GM23338 (cell line): ENCODE results near the gene CSTB. TPM values are rescaled to one million over a fixed set of nuclear protein-coding genes. Genes with fewer than 3 reads are reported as not detected.

ENCODE experiments used
- ATAC-seq: fragments of 200-7000 bp; cut with Tn5 transposase; 3 replicates; pipeline ENCODE4 v1.9.1; 2020
- DNase-seq: peaks from one replicate; pipeline ENCODE4 v3.0.0-alpha.2; 2015; ENCODE audit warnings: low spot score
- H2AFZ ChIP-seq: fragments of 200-600 bp; sonication (generic); 2 replicates; pipeline ENCODE4 v1.8.0; 2016; ENCODE audit warnings: antibody characterized with exemption, mild to moderate bottlenecking, moderate library complexity
- H3F3A ChIP-seq: fragments of 200-600 bp; sonication (generic); replicated peaks from 2 replicates; pipeline ENCODE4 v1.8.0; 2017; ENCODE audit warnings: antibody characterized with exemption, mixed run types, low read depth
- H3K27ac ChIP-seq: fragments of 200-600 bp; sonication (generic); 2 replicates; pipeline ENCODE4 v1.6.1; 2016; ENCODE audit warnings: low read depth
- H3K27me3 ChIP-seq: fragments of 200-600 bp; sonication (generic); 2 replicates; pipeline ENCODE4 v1.8.0; 2016; ENCODE audit warnings: mild to moderate bottlenecking, mixed run types, moderate library complexity; ENCODE audit not compliant: insufficient read depth
- H3K36me3 ChIP-seq: fragments of 200-600 bp; sonication (generic); 2 replicates; pipeline ENCODE4 v1.8.0; 2016; ENCODE audit warnings: mild to moderate bottlenecking; ENCODE audit not compliant: insufficient read depth
- H3K4me1 ChIP-seq: fragments of 200-600 bp; sonication (generic); 2 replicates; pipeline ENCODE4 v1.8.0; 2016; ENCODE audit warnings: mild to moderate bottlenecking, moderate library complexity; ENCODE audit not compliant: insufficient read depth
- H3K4me2 ChIP-seq: fragments of 200-600 bp; sonication (generic); 2 replicates; pipeline ENCODE4 v1.7.1; 2017; ENCODE audit warnings: mixed run types
- H3K4me3 ChIP-seq: fragments of 200-600 bp; sonication (generic); 2 replicates; pipeline ENCODE4 v1.6.1; 2016; ENCODE audit warnings: mixed run types
- H3K79me2 ChIP-seq: fragments of 200-600 bp; sonication (generic); replicated peaks from 2 replicates; pipeline ENCODE4 v1.8.0; 2017; ENCODE audit warnings: mild to moderate bottlenecking; ENCODE audit not compliant: insufficient read depth
- H3K9me2 ChIP-seq: fragments of 200-600 bp; sonication (generic); 2 replicates; pipeline ENCODE4 v1.8.0; 2017; ENCODE audit not compliant: insufficient read depth
- H4K20me1 ChIP-seq: fragments of 200-600 bp; sonication (generic); replicated peaks from 2 replicates; pipeline ENCODE4 v1.8.0; 2017; ENCODE audit warnings: mild to moderate bottlenecking; ENCODE audit not compliant: insufficient read depth
- H3K27ac Mint-ChIP-seq: 2 replicates; pipeline ENCODE4 v1.8.0; 2020; ENCODE audit warnings: inconsistent platforms, mild to moderate bottlenecking, moderate library complexity, mixed read lengths
- H3K27me3 Mint-ChIP-seq: 3 replicates; pipeline ENCODE4 v1.8.0; 2022; ENCODE audit warnings: low read depth, mild to moderate bottlenecking, moderate library complexity, mixed read lengths, inconsistent platforms; ENCODE audit not compliant: insufficient read depth, poor library complexity
- H3K36me3 Mint-ChIP-seq: 3 replicates; pipeline ENCODE4 v1.8.0; 2021; ENCODE audit warnings: low read depth, mild to moderate bottlenecking, inconsistent platforms, moderate library complexity, mixed read lengths
- H3K4me1 Mint-ChIP-seq: 3 replicates; pipeline ENCODE4 v1.8.0; 2020; ENCODE audit warnings: mild to moderate bottlenecking, inconsistent platforms, mixed read lengths
- H3K4me3 Mint-ChIP-seq: 3 replicates; pipeline ENCODE4 v1.8.0; 2021; ENCODE audit warnings: moderate library complexity, mild to moderate bottlenecking, inconsistent platforms, mixed read lengths
- H3K9me3 Mint-ChIP-seq: 3 replicates; pipeline ENCODE4 v1.8.0; 2020; ENCODE audit warnings: moderate library complexity, mild to moderate bottlenecking, inconsistent platforms, mixed read lengths
- CTCF ChIP-seq, 2 experiments: fragments of 200-600 bp in 1 of 2; sonication (generic) in 1 of 2; conservative IDR thresholded peaks; 2 replicates each; pipeline versions ENCODE4 v1.5.1 to v1.6.1; 2016 to 2017; ENCODE audit warnings: antibody characterized with exemption in 2 of 2, low read depth in 2 of 2, mild to moderate bottlenecking in 2 of 2, moderate library complexity in 1 of 2
- ETS1 ChIP-seq: IDR thresholded peaks from 2 replicates; pipeline ENCODE4 v1.6.1; 2016; ENCODE audit warnings: antibody characterized with exemption
- JUNB ChIP-seq: IDR thresholded peaks from one replicate; pipeline ENCODE4 v1.6.1; 2016; ENCODE audit warnings: antibody characterized with exemption; ENCODE audit not compliant: unreplicated experiment
- POLR2AphosphoS5 ChIP-seq: IDR thresholded peaks from 2 replicates; pipeline ENCODE4 v1.6.1; 2016; ENCODE audit warnings: antibody characterized with exemption, low read depth
- REST ChIP-seq: IDR thresholded peaks from one replicate; pipeline ENCODE4 v1.6.1; 2018; ENCODE audit warnings: antibody characterized with exemption; ENCODE audit not compliant: unreplicated experiment
- ZNF114 ChIP-seq: fragments of 250-450 bp; sonication (Bioruptor Pico); IDR thresholded peaks from 2 replicates; pipeline ENCODE4 v1.5.0; 2020; ENCODE audit warnings: mild to moderate bottlenecking, moderate library complexity
- ZNF331 ChIP-seq: fragments of 250-450 bp; sonication (Bioruptor Pico); IDR thresholded peaks from 2 replicates; pipeline ENCODE4 v1.5.0; 2020; ENCODE audit warnings: low read depth, mild to moderate bottlenecking, moderate library complexity
- ZNF462 ChIP-seq: fragments of 250-450 bp; sonication (Bioruptor Pico); IDR thresholded peaks from 2 replicates; pipeline ENCODE4 v1.5.0; 2020; ENCODE audit warnings: mild to moderate bottlenecking, moderate library complexity
- polyA plus RNA-seq: library from polyadenylated mRNA; unstranded; fragments of >200 nt; fragmentation: Nextera tagmentation; extraction: Ambion mirVana; gene quantifications from 2 replicates; pipeline ENCODE4 v1.2.1, GENCODE V29; 2016
- total RNA-seq: library from RNA; depleted of rRNA; stranded (reverse); fragments of >200 nt; shearing (Covaris generic); gene quantifications from 2 replicates; pipeline ENCODE4 v1.2.3, GENCODE V29; 2014

The CSTB gene
- total and polyA plus RNA-seq, 2 experiments from 2014 or later = 10.0 to 142 TPM

- no peak for TF ChIP-seq REST
Measured at GRCh38 chr21:43758111-43758641, 17.9 kb downstream of the CSTB start (continued).

- Mint-ChIP-seq H3K36me3 (peaks cover 50% of the 10 kb centered on the region), H3K4me3 (no peak overlapping the region), H3K27ac (no peak overlapping the region), H3K9me3 (no peaks in the 10 kb centered on the region), H3K27me3 (peaks cover 2% of the 10 kb centered on the region), H3K4me1 (no peaks in the 10 kb centered on the region)
- H4K20me1 ChIP-seq = no peaks in the 10 kb centered on the region
- no peaks in the 10 kb centered on the region for H3K9me2 ChIP-seq
- ATAC-seq (no peak), DNase-seq (no peak)
- H3K27me3 ChIP-seq = no peaks in the 10 kb centered on the region
- H3K4me3 ChIP-seq = no peak overlapping the region
- H3K4me2 ChIP-seq = no peak overlapping the region
- no peaks in the 10 kb centered on the region for H3F3A ChIP-seq
- H3K4me1 ChIP-seq = no peaks in the 10 kb centered on the region
- no peaks in the 10 kb centered on the region for H3K79me2 ChIP-seq
- no peaks in the 10 kb centered on the region for H3K36me3 ChIP-seq
- H3K27ac ChIP-seq = no peak overlapping the region
- H2AFZ ChIP-seq = no peak overlapping the region
- TF ChIP-seq ZNF331 (CRISPR knock-in tag) = no peak
- TF ChIP-seq ETS1 = no peak
- TF ChIP-seq POLR2AphosphoS5 = no peak
- TF ChIP-seq ZNF462 (CRISPR knock-in tag) = no peak
- no peak for TF ChIP-seq REST
- TF ChIP-seq JUNB = no peak
- no peak for TF ChIP-seq ZNF114 (CRISPR knock-in tag)
- no peak for TF ChIP-seq CTCF (conservative IDR thresholded peaks at IDR 0.05; ENCODE audit: low read depth in 2 of 2)
Measured at GRCh38 chr21:43757601-43758000, 18.5 kb downstream of the CSTB start.
